ENCODE results near the gene NECTIN1.

NECTIN1 gene

DNA sequence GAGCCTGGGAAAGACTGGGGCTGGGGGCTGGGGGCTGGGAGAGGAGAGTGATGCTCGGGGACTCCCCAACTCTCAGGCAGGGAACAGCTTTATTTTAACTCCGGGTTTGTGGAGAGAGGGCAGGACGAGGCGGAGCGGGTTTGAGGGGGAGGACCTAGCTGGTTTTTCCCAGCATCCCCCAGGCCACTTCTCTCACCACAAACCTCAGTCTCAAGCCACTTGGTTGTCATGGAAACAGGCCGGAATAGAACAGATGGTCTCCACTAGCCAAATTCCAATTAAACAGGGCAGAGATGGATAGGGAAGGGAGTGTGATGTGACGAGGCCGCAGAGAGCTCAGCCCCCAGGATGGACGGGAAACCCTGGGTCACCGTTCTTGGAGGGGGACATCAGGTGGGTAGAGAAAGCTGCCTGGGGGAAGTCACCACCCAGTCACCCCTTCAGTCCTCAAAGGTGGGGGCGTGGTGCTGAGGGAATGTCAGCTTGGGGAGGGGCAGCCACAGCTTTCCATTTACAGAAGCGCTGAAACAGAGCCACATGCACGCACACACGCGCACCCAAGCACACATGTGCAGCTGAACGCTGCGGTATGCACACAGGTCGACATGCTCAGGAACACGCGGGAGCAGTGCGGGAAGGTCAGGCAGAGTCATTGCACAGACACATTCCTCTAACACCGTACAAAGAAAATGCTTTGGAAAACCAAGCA, 19.2 kb downstream of the NECTIN1 start:
- H3K27ac ChIP-seq (ENCODE audit: low read depth, low read length), result no peak overlapping the region
- H3K27me3 ChIP-seq (ENCODE audit: control insufficient read depth, insufficient read depth, low read length), result peaks cover 3% of the 10 kb centered on the region; the same call in 1 of the 2 replicates
- H3K9me3 ChIP-seq (ENCODE audit: control insufficient read depth, insufficient read depth, low read depth, low read length), result no peaks in the 10 kb centered on the region
- H3K4me1 ChIP-seq (ENCODE audit: control insufficient read depth, insufficient read depth, low read length), result peaks cover 41% of the 10 kb centered on the region
- H3K9ac ChIP-seq (ENCODE audit: low read length), result no peak overlapping the region
- no peak overlapping the region for H3K4me3 ChIP-seq (ENCODE audit: low read depth, low read length)
- H3K36me3 ChIP-seq (ENCODE audit: control insufficient read depth, insufficient read depth, low read length), result no peaks in the 10 kb centered on the region

- Histone ChIP-seq H3K4me1 (ENCODE audit: control insufficient read depth, insufficient read depth, low read length) (peaks cover 38% of the 10 kb centered on the region), H3K36me3 (ENCODE audit: control insufficient read depth, insufficient read depth, low read length) (no peaks in the 10 kb centered on the region), H3K27ac (ENCODE audit: low read depth, low read length) (no peak overlapping the region), H3K27me3 (ENCODE audit: control insufficient read depth, insufficient read depth, low read length) (peaks cover 3% of the 10 kb centered on the region; the same call in 1 of the 2 replicates), H3K9me3 (ENCODE audit: control insufficient read depth, insufficient read depth, low read depth, low read length) (no peaks in the 10 kb centered on the region), H3K9ac (ENCODE audit: low read length) (no peak overlapping the region), H3K4me3 (ENCODE audit: low read depth, low read length) (no peak overlapping the region)
These were observed 19.8 kb downstream of the NECTIN1 start for GRCh38 chr11:119709171-119709570.

GRCh38 chr11:119708384-119708783, 20.6 kb downstream of the NECTIN1 start:
- Histone ChIP-seq H3K4me3 (ENCODE audit: low read depth, low read length) (no peak overlapping the region), H3K9ac (ENCODE audit: low read length) (no peak overlapping the region), H3K4me1 (ENCODE audit: control insufficient read depth, insufficient read depth, low read length) (peaks cover 30% of the 10 kb centered on the region), H3K36me3 (ENCODE audit: control insufficient read depth, insufficient read depth, low read length) (no peaks in the 10 kb centered on the region), H3K9me3 (ENCODE audit: control insufficient read depth, insufficient read depth, low read depth, low read length) (no peaks in the 10 kb centered on the region), H3K27ac (ENCODE audit: low read depth, low read length) (no peak overlapping the region), H3K27me3 (ENCODE audit: control insufficient read depth, insufficient read depth, low read length) (peaks cover 3% of the 10 kb centered on the region; the same call in 1 of the 2 replicates)

GRCh38 chr11:119706887-119707286, 22.1 kb downstream of the NECTIN1 start:
- Histone ChIP-seq H3K9ac (ENCODE audit: low read length) (no peak overlapping the region), H3K27ac (ENCODE audit: low read depth, low read length) (no peak overlapping the region)

GRCh38 chr11:119706029-119706428, 23.0 kb downstream of the NECTIN1 start:
- no peak overlapping the region for H3K4me3 ChIP-seq (ENCODE audit: low read depth, low read length)
- no peak overlapping the region for H3K9ac ChIP-seq (ENCODE audit: low read length)
- H3K27me3 ChIP-seq (ENCODE audit: control insufficient read depth, insufficient read depth, low read length), result peaks cover 3% of the 10 kb centered on the region; the same call in 1 of the 2 replicates
- peaks cover 31% of the 10 kb centered on the region for H3K4me1 ChIP-seq (ENCODE audit: control insufficient read depth, insufficient read depth, low read length)
- H3K27ac ChIP-seq (ENCODE audit: low read depth, low read length), result no peak overlapping the region
- H3K36me3 ChIP-seq (ENCODE audit: control insufficient read depth, insufficient read depth, low read length), result no peaks in the 10 kb centered on the region; the same call in 1 of the 2 replicates
- no peaks in the 10 kb centered on the region for H3K9me3 ChIP-seq (ENCODE audit: control insufficient read depth, insufficient read depth, low read depth, low read length)

More at GRCh38 chr11:119706887-119707286, 22.1 kb downstream of the NECTIN1 start:
- Histone ChIP-seq H3K4me3 (ENCODE audit: low read depth, low read length) (no peak overlapping the region), H3K4me1 (ENCODE audit: control insufficient read depth, insufficient read depth, low read length) (peaks cover 27% of the 10 kb centered on the region), H3K9me3 (ENCODE audit: control insufficient read depth, insufficient read depth, low read depth, low read length) (no peaks in the 10 kb centered on the region), H3K27me3 (ENCODE audit: control insufficient read depth, insufficient read depth, low read length) (peaks cover 3% of the 10 kb centered on the region; the same call in 1 of the 2 replicates), H3K36me3 (ENCODE audit: control insufficient read depth, insufficient read depth, low read length) (no peaks in the 10 kb centered on the region; the same call in 1 of the 2 replicates)

DNA sequence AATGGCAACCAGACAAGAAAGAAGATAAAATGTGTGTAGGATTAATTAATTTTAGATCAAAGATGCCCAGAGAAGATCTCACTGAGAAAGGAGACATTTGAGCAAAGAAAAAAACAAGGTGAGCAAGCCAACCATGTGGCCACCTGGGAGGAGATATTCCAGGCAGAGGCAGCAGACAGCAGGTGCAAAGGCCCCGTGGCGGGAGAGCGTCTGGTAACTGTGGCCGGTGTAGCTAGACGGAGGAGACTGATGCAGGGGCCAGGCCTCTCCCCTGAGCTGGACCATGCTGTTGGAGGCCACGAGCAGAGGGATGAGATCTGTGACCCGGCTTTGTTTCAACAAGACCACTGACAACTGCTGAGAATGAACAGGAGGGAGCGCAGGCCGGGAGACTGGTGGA, 23.6 kb downstream of the NECTIN1 start:
- Histone ChIP-seq H3K9me3 (ENCODE audit: control insufficient read depth, insufficient read depth, low read depth, low read length) (no peaks in the 10 kb centered on the region), H3K36me3 (ENCODE audit: control insufficient read depth, insufficient read depth, low read length) (no peaks in the 10 kb centered on the region; the same call in 1 of the 2 replicates), H3K4me1 (ENCODE audit: control insufficient read depth, insufficient read depth, low read length) (peaks cover 30% of the 10 kb centered on the region), H3K4me3 (ENCODE audit: low read depth, low read length) (no peak overlapping the region), H3K9ac (ENCODE audit: low read length) (no peak overlapping the region), H3K27ac (ENCODE audit: low read depth, low read length) (no peak overlapping the region), H3K27me3 (ENCODE audit: control insufficient read depth, insufficient read depth, low read length) (peaks cover 1% of the 10 kb centered on the region; the same call in 1 of the 2 replicates)

DNA sequence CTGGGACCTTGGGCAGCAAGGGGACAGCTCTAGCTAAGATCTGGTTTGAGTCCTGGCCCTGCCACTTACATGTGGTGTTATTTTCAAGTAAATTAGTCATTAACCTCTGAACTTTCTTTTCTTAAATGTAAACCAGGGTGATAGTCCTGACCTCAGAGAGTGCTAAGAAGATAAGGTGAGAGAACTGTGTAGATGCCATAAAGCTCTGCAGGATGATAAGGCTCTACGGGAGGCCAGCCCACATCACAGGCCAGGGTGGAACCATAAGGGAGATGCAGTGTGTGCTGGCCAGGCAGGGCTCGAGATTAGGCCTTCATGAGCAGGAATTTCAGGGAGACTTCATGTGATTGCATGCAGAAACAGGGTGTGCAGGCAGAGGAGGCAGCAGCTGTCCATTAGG, 24.2 kb downstream of the NECTIN1 start:
- Histone ChIP-seq H3K9ac (ENCODE audit: low read length) (no peak overlapping the region), H3K4me1 (ENCODE audit: control insufficient read depth, insufficient read depth, low read length) (peaks cover 28% of the 10 kb centered on the region), H3K4me3 (ENCODE audit: low read depth, low read length) (no peak overlapping the region), H3K9me3 (ENCODE audit: control insufficient read depth, insufficient read depth, low read depth, low read length) (no peaks in the 10 kb centered on the region), H3K36me3 (ENCODE audit: control insufficient read depth, insufficient read depth, low read length) (no peaks in the 10 kb centered on the region; the same call in 1 of the 2 replicates), H3K27me3 (ENCODE audit: control insufficient read depth, insufficient read depth, low read length) (no peaks in the 10 kb centered on the region), H3K27ac (ENCODE audit: low read depth, low read length) (no peak overlapping the region)

DNA sequence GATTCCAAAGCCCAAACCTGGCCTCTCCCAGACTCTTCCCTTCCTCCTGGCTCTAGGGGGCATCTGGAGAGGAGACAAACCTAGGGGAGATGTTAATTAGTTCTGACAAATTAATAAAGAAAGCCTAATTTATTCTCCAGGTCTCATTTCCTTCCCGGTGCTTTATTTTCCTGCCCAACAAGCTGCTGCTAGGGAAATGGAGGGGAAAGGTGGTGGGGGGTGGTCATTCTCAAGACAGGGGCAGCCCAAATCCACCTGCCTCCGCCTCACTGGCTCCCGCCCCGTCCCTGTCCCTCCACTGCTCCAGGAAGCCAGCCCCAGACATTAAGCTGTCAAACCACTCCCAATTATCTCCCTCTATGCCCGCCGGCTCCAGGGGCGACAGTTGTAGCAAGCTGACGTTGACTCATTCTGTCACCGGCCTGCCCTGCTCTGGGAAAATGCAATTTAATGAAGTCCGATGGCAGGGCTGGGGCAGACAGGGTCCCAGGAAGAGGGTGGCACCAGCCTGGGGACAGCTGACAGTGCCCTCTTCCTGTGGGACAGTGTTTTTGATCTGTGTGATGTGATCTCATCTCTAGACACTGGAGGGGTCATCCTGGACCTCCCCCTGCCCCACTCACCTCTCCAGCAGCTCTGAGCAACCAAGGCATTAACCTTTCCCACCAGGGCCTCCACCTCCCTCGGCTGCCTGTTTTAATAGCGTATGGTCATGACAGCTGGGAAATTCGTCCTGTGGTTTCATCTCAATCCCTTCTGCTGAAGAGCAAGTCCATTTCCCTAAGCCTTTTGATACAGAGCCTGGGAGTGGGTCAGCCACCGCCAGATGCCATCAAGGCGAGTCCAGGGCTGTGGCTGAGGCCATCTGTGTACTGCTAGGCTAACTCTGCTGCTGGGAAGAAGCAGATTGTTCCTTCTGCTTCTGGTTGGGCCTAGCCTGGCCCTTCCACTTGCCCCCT, 27.1 kb downstream of the NECTIN1 start:
- Histone ChIP-seq H3K27ac (ENCODE audit: low read depth, low read length) (no peak overlapping the region), H3K4me3 (ENCODE audit: low read depth, low read length) (no peak overlapping the region), H3K4me1 (ENCODE audit: control insufficient read depth, insufficient read depth, low read length) (peaks cover 33% of the 10 kb centered on the region), H3K9ac (ENCODE audit: low read length) (no peak overlapping the region), H3K27me3 (ENCODE audit: control insufficient read depth, insufficient read depth, low read length) (no peaks in the 10 kb centered on the region), H3K36me3 (ENCODE audit: control insufficient read depth, insufficient read depth, low read length) (no peaks in the 10 kb centered on the region; the same call in 1 of the 2 replicates), H3K9me3 (ENCODE audit: control insufficient read depth, insufficient read depth, low read depth, low read length) (no peaks in the 10 kb centered on the region)

DNA sequence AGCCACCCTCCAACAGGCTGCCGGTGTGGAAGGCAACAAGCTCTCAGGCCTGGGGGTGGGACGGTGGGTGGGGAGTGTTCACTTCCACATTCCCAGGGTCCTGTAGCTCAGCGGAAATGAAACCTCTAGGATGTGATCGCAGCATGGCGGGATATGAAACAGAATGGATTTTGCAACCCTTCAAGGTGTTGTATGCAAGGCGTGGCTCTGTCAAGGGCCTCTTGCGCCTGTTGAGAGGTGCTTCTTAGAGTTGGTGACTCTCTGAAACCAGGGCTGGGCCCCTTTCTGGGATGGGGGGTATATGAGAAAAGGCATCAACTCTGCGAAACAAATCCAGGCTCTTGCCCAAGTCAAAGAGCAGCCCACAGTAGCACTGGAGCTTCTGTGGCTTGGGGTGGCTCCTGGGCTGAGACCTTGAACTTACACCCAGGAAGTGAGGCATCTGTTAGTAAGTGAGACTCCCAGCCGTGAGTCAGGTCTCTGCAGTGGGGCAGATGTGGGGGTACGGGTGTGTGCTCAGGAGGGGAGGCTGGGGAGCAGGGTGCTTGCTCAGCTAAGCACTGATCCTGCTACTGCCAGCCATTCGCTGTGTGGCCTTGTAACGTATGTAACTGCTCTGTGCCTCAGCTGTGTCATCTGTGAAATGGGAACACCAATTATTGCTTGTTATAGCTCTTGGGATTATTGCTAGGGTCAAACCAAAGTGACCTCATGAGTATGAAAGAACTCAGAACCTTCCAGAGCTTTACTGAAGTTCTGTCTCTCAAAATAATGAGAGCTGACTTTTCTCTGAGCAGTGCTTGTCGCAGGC, 28.3 kb downstream of the NECTIN1 start:
- no peak overlapping the region for H3K27ac ChIP-seq (ENCODE audit: low read depth, low read length)
- H3K9me3 ChIP-seq (ENCODE audit: control insufficient read depth, insufficient read depth, low read depth, low read length), result no peaks in the 10 kb centered on the region
- H3K4me1 ChIP-seq (ENCODE audit: control insufficient read depth, insufficient read depth, low read length), result peaks cover 39% of the 10 kb centered on the region

DNA sequence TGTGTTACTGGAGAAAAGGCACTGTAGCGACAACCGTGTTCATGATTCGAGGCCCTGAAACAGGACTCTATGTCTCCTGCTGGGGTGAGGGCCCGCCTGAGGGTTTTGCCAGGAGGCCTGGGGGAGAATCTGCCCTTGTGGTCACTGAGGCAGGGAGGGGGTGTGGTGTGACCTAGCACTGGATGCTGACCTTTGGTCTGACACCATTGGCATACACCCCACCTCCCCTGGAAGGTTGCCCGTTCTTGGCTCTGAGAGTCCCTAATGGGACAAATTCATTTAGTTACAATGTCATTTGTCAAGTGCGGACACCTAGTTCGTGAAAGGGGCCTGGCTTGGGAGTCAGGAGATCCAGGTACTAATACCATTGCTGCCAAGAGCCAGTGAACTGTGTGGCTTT, 29.0 kb downstream of the NECTIN1 start:
- Histone ChIP-seq H3K27me3 (ENCODE audit: control insufficient read depth, insufficient read depth, low read length) (no peaks in the 10 kb centered on the region), H3K4me1 (ENCODE audit: control insufficient read depth, insufficient read depth, low read length) (peaks cover 46% of the 10 kb centered on the region), H3K9ac (ENCODE audit: low read length) (no peak overlapping the region), H3K9me3 (ENCODE audit: control insufficient read depth, insufficient read depth, low read depth, low read length) (no peaks in the 10 kb centered on the region), H3K36me3 (ENCODE audit: control insufficient read depth, insufficient read depth, low read length) (no peaks in the 10 kb centered on the region; the same call in 1 of the 2 replicates), H3K4me3 (ENCODE audit: low read depth, low read length) (no peak overlapping the region), H3K27ac (ENCODE audit: low read depth, low read length) (no peak overlapping the region)

More for the DNA sequence above, 28.3 kb downstream of the NECTIN1 start:
- Histone ChIP-seq H3K27me3 (ENCODE audit: control insufficient read depth, insufficient read depth, low read length) (no peaks in the 10 kb centered on the region), H3K9ac (ENCODE audit: low read length) (no peak overlapping the region), H3K36me3 (ENCODE audit: control insufficient read depth, insufficient read depth, low read length) (no peaks in the 10 kb centered on the region; the same call in 1 of the 2 replicates), H3K4me3 (ENCODE audit: low read depth, low read length) (no peak overlapping the region)

Data from HUES6 (cell line).